Spleen (tissue), 7 donors: ENCODE results near the gene PIM3.

Source experiments
- CTCF ChIP-seq, 11 experiments: fragments of 200-600 bp in 7 of 11; fragments of 450-650 bp in 4 of 11; sonication (generic) in 4 of 11; IDR thresholded peaks in 8 of 11; conservative IDR thresholded peaks in 3 of 11; 1 replicate in 7 of 11; 2 replicates in 4 of 11; pipeline versions ENCODE4 v1.4.0 to v1.8.0; 2016 to 2021; ENCODE audit warnings: antibody characterized with exemption in 11 of 11, inconsistent platforms in 4 of 11, mild to moderate bottlenecking in 1 of 11
- POLR2A ChIP-seq, 3 donors: fragments of 450-650 bp; IDR thresholded peaks; one replicate each; pipeline ENCODE4 v1.5.1; 2017; ENCODE audit warnings: antibody characterized with exemption in 3 of 3, mild to moderate bottlenecking in 1 of 3
- POLR2AphosphoS5 ChIP-seq, 3 donors: sonication (generic); formaldehyde crosslinking; IDR thresholded peaks; one replicate each; pipeline ENCODE4 v1.5.1; 2017; ENCODE audit warnings: antibody characterized with exemption in 3 of 3
- donor health status: DM: no; HTN: no; CAD: no; lungs with moderate emphysema.
- donor health status: DM: no; HTN: no; CAD: no.
- donor health status: DM: no; HTN: no; CAD: no.

DNA sequence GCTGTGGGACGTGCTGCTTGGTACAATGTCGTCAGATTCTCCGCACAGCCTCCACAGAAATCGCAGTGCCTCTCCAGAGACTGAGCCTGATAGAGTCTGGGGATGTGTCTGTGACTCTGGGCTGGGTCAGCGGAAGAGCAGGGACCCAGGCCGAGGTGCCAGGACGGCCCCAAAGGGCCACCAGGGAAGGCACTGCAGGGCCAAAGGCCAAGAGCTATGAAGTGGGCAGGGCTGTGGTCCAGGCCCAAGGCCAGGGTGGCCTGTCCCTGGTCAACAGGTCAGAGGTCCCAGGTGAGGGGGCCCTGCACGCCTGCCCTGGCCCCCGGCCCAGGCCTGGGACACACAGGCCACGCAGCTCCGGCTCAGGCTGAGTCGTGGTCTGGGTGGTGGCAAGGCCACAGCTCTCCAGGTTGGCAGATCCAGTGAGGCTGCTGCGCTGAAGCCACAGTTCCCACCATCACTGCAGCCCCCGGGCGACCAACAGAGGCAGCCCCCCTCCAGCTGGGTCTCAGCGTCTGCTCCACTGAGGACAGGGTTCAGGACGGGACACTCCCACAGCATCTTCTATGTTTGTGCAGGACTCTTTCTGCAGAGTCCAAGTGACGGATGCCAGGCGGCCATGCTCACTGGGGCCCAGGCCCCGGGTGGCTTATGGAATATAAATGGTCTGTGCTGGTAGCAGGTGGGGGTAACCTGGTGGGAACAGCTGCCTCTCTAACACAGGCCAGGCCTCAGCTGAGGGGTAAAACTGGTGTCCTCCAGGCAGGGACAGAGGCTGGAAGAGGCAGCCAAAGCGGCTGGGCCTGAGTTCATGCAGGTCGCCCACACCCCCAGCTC, 4.8 kb upstream of the PIM3 start:
- no peak for TF ChIP-seq POLR2A (IDR thresholded peaks at IDR 0.05)
- no peak for TF ChIP-seq CTCF (IDR thresholded peaks at IDR 0.05 in 8 of 11, conservative IDR thresholded peaks at IDR 0.05 in 3 of 11)
- no peak for TF ChIP-seq POLR2AphosphoS5 (IDR thresholded peaks at IDR 0.05)
